ENCODE results near the gene KDM5D.

Gene KDM5D

DNA sequence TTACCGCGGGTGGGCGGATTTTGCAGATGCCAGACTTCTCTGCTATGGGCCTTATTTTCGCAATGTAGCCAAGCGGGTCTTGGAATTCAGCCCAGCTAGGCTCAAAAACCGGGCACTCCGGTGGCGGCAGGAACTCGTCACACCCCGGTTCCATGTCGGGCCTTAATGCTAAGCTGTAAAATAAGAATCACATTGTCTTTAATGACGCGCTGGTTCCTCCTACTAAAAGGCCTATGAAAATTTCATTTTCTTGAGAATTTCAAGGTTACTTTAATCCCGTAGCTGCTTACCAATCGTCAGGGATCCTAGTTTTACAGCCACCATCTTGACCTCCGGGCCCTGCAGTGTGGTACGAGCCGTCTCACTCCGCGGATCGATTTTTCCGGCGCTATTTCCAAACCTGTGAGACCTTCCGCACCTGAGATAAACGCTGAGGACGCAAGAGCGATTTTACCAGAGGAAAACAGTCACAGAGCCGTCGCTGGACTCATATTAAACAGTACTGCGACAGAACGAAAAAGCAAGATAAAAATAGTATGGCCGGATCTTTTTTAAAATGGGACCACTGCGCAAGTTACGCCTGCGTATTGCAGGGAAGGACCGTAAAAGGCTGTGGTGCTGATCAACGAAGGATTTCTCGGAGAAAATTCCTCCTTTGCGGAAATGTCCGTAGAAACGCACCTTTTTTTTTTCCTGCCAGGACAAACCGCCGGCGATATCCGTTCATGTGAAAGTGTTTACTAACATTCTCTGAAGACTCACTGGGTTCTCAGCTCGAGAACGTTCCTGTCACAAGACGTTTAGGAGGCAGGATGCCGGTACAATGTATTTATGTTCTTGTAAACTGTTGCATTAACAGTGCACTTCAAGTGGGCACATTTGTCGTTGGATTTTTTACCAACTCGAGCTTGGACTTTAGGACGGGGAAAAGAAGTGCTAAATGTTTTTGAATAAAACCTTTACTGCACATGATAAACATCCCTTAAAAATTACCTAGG lies at the start of gene KDM5D:
Gene KDM5D (minus strand): TSS at position 346 of the 998 bp plus-strand sequence. CDS start 192 bp downstream, at position 154.
- DNase-seq = peak in 1 of 2 donors; percentile 40

DNA sequence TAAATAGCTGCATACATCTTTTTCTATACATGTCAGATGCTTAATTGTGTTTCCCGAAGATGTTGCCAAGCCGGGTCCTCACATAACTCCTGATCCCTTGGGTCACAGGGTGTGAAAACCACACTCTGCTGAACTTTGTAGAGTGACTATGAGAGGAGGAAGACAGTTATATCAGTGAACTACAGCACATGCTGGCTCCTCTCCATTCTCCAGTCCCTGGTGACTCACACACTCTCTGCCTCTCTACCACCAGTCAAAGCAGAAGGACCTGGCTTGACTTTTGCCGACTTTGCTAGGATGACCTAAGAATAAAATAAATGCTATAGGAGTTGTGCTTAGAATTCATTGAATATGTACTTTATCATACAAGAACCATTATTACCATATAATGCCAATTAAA lies 23.8 kb upstream of the KDM5D start:
- DNase-seq = no peak

DNA sequence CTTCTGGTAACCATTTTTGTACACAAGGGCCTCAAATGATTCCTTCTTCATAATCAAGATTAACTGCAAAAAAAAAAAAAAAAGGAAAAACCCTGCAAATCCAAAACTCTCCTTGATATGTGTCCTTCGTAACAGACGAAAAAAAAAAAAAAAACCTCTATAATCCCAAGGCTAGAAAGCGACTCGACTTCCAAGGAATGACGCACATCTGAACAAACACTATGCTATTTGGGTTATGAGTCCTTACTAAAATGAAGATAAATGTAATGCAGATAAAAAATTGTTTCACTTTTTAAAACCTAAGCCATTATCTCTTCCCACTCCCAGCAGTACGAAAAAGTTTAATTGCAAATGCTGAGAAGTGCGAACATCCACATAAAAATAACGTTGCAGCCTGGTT lies 1.2 kb downstream of the KDM5D start:
- no peak for DNase-seq

DNA sequence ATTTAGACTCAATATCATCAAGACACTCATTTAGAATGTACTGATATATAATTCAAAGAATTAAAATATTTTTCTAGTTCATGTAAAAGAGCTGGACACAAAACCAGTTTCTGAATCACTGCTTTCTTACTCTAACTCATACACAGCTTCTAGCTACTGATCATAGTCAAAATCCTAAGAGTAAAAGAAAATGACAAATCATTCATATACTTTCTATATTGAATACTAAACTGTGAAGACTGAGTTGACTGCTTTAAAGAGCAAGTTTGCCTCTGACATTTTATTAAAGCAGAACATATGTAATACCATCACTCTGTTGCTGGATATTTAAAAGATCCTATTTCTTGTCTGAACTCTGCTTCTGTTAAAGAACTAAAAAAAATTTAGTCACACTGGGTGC lies 2.4 kb downstream of the KDM5D start:
- DNase-seq = no peak

DNA sequence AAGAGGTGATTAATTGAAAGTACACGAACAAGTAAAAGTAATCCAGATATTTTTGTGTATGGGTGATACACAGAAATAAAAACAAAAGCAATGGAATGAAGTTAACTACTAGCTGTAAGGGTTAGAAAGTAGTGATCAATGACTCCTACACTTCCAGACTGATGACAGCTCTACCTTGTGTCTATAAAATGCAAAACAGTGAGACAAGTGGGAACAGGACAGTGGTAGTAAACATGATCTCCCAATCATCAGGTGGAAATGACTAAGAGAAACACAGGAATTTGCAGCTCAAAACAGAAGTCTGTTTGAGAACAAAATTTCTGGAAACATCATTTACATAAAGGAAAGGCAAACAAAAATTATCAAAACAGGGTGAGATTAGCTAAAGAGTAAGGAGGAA lies 10.1 kb downstream of the KDM5D start:
- DNase-seq = no peak

DNA sequence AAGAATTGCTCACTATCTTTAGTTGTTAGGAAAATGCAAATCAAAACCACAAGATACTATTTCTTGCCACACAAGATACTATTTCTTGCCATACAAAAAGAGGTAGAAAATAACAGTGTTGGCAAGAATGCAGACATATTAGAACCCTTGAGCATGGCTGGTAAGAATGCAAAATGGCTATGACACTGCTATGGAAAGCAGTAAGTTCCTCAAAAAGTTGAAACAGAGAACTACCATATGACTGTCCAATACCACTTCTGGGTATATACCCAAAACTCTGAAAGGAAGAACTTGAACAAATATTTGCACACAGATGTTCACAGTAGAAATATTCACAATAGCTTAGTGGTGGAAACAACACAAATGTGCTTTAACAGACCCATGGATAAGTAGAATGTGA lies 26.6 kb downstream of the KDM5D start:
- DNase-seq = no peak

DNA sequence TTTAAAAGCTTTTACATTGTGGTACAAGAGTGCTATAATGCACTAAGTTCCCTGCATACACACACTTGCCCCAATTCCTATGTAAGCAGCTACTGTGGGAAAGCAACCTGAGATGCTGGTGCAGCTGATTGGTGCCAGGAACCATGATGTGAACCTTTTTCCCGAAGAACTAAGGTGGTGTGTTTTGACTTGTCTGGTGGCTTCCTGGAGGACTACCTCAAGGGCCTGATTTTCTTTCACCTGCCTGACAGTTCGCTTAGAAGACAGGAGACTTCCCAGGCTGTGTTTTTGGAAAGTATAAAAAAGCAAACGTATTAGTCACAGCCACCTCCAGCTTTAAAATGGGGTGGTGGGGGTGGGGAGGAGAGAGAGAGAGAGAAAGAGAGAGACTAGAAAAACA lies 27.4 kb downstream of the KDM5D start:
- no peak for DNase-seq

DNA sequence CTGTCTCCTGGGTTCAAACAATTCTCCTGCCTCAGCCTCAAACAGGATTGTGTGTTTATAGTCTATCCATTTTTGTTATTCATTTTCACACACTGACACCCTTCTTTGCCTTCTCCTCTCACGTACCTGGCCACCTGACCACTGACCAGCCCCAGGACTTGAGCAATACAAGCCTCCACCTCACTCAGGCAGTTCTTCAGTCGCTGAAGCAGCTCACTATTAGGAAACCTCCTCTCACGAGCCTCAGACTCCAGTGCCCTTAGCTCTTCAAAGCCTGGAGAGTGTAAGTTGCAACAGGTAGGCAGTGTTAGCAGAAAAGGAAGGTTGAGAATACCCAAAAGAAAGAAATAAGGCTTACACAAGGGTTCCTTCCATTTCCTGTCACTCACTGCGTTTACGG lies 29.3 kb downstream of the KDM5D start:
- no peak for DNase-seq

DNA sequence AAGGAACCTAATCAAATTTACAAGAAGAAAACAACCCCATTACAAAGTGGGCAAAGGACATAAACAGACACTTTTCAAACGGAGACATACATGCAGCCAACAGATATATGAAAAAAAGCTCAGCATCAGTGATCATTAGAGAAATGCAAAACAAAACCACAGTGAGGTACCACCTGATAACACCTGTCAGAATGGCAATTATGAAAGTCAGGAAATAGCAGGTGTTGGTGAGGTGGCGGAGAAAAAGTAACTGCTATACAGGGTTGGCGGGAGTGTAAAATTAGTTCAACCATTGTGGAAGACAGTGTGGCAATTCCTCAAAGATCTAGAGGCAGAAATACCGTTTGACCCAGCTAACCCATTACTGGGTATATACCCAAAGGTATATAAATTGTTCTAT lies 31.1 kb downstream of the KDM5D start:
- no peak for DNase-seq

DNA sequence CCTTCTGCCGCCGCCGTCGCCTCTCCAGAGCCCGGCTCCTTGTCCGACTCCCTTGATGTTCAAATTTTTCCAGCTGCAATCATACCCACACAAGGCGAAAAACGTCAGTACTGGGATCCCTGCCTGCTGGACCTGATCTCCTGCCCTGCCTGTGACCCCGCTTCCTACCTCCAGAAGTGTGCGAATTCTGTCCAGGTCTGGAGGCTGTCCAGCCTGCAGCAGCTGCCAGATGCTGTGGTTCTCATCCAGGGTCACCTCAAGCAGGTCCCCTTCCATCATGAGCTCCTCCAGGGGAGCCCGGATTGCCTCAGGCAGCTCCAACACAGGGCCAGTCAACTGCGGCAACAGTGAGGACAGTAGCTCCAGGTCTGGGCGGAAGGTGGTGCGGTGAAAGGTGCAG lies 38.3 kb downstream of the KDM5D start:
- no peak for DNase-seq

DNA sequence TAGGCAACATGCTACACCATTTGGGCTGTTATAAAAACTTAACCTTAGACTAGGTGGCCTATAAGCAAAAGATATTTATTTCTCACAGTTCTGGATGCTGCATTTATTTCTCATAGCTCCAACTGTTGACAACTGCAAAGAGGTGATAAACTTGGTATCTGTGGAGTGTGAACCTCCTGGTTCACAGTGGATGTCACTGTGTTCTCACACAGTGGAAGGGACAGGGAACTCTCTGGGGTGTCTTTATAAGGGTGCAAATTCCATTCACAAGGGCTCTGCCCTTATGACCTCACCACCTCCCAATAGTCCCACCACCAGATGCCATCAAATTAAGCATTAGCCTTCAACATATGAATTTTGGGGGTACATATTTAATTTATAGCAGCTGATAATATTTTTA lies 46.0 kb downstream of the KDM5D start:
- DNase-seq = no peak

DNA sequence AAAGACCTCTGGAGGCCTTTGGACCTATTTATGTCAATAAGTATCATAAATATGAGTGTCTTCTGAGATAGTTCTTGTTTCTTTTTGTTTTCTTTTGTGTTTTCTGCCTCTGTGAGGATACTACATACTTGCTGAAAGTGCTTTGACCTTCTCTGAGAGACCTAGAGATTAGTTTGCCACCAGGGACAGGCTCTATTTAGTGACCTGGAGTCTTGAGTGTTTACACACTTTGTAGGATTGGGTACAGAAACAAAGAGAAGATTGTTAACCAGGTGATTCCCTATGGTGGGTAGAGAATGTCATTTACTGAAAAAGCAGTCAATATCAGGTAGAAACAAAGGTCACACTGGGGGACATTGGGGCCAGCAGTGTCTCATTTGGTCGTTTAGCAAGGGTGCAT lies 63.7 kb downstream of the KDM5D start:
- no peak for DNase-seq

Measured in stimulated activated CD4-positive, alpha-beta T cell treated with anti-CD3 and anti-CD28 coated beads, Interleukin-2, amount 100 ng/mL, for 48 hours (primary cell).